Activated CD4-positive, CD25-positive, alpha-beta regulatory T cell treated with anti-CD3 and anti-CD28 coated beads, Interleukin-2, amount 50 U/mL, for 16 hours (primary cell): ENCODE measurements around the gene MAG.

ENCODE experiments used
- DNase-seq: peaks from one replicate; pipeline ENCODE4 v3.0.0-alpha.2; 2020; ENCODE audit warnings: low read depth, low spot score

The MAG gene

DNA sequence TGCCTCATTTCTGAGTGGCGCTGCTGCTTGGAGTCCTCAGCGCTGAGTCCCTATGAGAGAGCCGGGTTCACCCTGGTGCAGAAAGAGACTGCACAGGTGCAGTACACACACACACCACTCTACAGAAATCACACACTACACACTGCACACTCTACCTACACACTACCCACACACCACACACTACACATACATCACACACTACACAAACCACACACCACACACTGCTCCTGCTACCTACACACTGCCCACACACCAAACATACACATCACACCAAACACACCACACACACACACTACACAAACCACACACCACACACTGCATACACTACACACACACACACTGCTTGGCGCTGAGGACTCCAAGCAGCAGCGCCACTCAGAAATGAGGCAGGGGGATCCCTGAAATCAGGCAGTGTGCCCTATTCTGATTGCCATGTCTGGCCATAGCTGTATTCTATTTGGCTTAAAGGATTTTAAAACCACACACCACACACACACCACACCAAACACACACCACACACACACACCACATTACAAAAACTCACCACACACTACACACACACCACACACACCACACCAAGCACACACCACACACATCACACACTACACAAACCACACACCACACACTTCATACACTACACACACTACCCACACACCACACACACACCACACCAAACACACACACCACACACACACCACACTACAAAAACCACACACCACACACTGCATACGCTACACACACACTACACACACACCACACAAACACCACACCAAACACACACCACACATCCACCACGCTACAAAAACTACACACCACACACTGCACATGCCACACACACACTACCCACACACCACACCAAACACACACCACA, 4.9 kb downstream of the MAG start:
- no peak for DNase-seq

- no peak for DNase-seq
Observed at GRCh38 chr19:35297515-35297848, 5.5 kb downstream of the MAG start.

DNA sequence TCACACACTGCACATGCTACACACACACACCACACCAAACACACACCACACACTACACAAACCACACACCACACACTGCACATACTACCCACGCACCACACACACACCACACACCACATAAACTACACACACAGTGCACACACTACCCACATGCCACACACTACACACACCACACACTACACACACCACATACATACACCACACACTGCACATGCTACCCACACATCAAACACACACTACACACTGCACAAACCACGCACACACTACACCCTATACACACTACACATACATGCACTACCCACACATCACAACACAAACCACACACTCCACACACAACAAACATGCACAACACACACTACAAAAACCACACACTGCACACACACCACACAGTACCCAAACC, 6.0 kb downstream of the MAG start:
- DNase-seq = no peak

DNA sequence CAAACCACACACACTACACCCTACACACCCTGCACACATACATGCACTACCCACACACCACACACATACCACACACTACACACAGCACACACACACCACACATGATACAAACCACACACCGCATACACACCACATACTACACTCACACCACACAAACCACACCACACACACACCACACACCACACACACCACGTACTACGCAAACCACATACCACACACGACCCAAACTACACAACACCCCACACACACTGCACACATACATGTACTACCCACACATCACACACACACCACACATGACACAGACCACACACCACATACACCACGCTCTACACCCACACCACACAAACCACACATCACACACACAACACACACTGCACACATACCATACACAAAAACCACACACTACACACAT, 6.6 kb downstream of the MAG start:
- DNase-seq = no peak

- DNase-seq = no peak
Observed at GRCh38 chr19:35299523-35300338, 7.8 kb downstream of the MAG start.

DNA sequence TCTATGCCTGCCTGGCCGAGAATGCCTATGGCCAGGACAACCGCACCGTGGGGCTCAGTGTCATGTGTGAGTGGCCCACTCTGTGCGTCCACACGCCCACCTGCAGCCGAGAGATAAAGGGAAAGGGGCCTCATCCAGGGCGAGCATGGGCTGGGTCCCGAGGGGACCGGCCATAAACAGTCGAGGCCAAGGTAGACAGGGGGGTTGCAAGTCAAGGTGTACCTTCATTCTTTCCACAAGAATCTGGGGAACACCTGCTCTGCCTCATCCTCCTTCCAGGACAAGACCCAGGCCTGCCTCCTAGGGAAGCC, 8.3 kb downstream of the MAG start:
- DNase-seq = no peak

GRCh38 chr19:35301961-35302360, 10.0 kb downstream of the MAG start:
- DNase-seq = no peak

DNA sequence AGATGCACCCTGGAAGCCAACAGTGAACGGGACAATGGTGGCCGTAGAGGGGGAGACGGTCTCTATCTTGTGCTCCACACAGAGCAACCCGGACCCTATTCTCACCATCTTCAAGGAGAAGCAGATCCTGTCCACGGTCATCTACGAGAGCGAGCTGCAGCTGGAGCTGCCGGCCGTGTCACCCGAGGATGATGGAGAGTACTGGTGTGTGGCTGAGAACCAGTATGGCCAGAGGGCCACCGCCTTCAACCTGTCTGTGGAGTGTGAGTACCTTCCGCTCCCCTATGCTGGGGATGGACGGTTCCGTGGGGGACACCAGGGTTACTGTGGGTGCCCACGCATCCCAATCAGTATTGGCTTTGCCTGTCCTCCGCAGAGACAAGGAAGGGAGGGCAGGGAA, 10.5 kb downstream of the MAG start:
- no peak for DNase-seq

GRCh38 chr19:35303357-35303915, 11.5 kb downstream of the MAG start:
- DNase-seq = no peak

GRCh38 chr19:35304036-35304435, 12.1 kb downstream of the MAG start:
- DNase-seq = no peak

DNA sequence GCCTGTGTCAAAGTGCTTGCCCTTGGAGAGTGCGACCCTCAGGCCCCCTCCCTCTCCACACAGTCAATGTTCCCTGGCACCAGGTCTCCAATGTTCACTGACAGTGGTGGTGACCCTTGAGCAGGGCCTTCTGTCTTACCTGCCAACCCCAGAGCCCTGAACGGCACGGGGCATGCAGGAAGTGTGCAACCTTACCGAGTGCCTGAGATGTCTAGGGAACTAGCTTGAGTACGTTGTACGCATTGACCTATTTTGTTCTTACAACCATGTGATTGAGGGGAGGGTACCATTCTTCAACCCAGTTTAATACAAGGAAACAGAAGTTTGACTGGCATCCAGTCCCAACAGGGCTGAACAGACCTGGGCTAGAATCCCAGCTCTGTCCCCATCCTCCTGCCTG, 13.2 kb downstream of the MAG start:
- no peak for DNase-seq

- DNase-seq = no peak
Observed at GRCh38 chr19:35306473-35307246, 14.7 kb downstream of the MAG start.

GRCh38 chr19:35307931-35308330, 16.0 kb downstream of the MAG start:
- no peak for DNase-seq

GRCh38 chr19:35308910-35309309, 16.9 kb downstream of the MAG start:
- DNase-seq = no peak

GRCh38 chr19:35309481-35310279, 17.7 kb downstream of the MAG start:
- no peak for DNase-seq

- DNase-seq = no peak
Observed at GRCh38 chr19:35310331-35310730, 18.4 kb downstream of the MAG start.

DNA sequence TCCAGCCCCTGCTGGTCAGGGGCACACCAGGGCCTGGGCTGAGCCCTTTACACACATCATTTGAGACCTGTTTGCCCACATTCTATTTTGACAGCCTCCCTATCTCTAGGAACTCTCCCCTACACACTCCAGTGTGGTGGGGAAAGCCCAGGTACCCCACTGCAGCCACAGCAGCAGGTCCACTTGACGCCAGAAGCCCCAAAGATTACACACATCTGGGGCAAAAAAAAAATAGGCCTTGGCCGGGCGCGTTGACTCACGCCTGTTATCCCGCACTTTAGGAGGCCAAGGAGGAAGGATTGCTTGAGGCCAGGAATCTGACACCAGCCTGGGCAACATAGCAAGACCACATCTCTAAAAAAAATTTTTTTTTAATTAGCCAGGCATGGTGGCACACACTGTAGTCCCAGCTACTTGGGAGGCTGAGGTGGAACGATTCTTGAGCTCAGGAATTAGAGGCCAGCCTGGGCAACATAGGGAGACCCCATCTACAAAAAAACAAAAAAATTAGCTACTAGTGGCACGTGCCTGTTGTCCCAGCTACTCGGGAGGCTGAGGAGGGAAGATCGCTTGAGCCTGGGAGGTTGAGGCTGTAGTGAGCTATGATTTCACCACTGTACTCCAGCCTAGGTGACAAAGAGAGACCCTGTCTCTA, 19.0 kb downstream of the MAG start:
- DNase-seq = no peak

DNA sequence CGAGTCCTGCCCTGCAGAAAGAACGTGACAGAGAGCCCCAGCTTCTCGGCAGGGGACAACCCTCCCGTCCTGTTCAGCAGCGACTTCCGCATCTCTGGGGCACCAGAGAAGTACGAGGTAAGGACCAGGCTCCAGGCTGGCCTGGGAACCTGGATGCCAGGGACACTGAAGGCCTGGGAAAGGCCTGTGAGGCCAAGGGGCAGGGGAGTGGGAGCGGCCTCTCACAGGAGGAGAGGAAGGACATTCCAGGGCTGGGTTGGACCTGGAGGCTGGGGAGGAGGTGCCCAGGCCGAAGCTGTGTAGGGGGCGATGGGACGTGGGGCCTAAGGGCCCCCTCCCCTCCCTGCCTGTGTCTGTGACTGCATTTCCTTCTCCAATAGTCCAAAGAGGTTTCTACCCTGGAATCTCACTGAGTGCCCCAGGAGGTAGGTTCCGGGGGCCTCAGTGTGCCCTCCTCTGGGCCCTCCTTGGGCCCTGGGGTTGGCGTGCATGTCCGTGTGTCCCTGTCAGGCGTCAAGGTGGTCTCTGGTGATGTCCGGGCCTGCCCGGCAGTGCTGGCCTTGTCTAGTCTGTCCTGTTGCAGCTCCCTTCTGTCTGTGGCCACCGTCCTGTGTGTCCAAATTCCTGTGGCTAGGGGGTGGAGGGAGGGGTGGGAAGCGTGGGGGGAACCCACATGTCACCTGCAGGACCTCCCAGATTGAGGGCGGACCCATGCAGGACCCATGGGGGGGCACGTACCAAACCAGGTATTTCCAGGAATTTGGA, 20.1 kb downstream of the MAG start:
- DNase-seq = no peak

DNA sequence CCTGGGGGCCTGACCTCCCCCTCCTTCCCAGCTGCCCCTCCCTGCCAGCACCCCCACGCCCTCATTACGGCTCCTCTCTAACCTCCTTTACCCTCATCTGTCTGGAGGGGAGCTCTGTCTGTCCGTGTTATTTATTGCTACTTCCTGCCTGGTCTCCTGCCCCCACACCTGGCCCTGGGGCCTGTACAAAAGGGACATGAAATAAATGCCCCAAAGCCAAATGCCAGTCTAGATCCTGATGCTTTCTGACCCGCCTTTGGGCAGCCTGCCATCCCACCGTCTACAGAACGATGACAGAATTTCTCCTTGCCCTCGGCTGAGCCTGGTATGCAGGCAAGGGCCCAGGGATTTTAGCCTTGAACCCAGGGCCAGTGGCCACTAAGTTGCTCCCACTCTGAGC, 21.6 kb downstream of the MAG start:
- DNase-seq = no peak

DNA sequence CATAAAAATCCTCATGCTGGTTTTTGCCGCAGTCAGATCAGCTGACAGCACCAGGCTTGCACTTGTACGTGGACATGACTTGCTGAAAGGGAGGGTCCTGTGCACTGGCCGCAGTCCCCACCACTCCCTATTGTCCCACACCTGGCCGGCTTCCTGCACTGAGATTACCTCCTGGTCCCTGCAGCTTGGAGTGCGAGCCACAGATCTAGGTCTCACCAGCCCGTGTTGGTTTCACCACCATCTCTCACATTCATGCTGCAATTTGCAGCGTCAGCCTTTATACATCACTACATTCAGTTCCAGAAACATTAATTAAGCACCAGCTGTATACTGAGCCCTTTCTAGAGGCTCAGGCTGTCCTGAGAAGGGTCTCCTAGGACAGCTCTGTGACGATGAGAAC, 22.1 kb downstream of the MAG start:
- no peak for DNase-seq
